ENCODE results near the gene RPRML.
"Not testable (repeated sequence)": the region's sequence is repeated elsewhere in the genome, so short reads cannot be mapped to it uniquely, and the experiment has no call there.

- TF ChIP-seq EZH2 (IDR thresholded peaks at IDR 0.05; ENCODE audit: borderline replicate concordance, low read length); CTCF (conservative IDR thresholded peaks at IDR 0.05 in 1 of 2, IDR thresholded peaks at IDR 0.05 in 1 of 2; ENCODE audit: extremely low read depth in 1 of 2, insufficient read depth in 1 of 2, low read depth in 1 of 2, low read length in 2 of 2): not testable (repeated sequence)
These were observed 37.9 kb upstream of the RPRML start for GRCh38 chr17:47016966-47017365.

All from mammary epithelial cell (primary cell).